Brain pericyte (primary cell): Measurements from ENCODE around the gene CNFN.

Source experiments
- DNase-seq: peaks from one replicate; pipeline ENCODE4 v3.0.0-alpha.2; 2012; ENCODE audit warnings: low read depth, low spot score

The CNFN gene

GRCh38 chr19:42389899-42390298, at the start of gene CNFN:
Gene CNFN (minus strand): TSS chr19:42390297. CDS start chr19:42389037, 1,260 bp downstream.
- no peak for DNase-seq

GRCh38 chr19:42436006-42436405, 45.9 kb upstream of the CNFN start:
- no peak for DNase-seq

- no peak for DNase-seq
Measured at GRCh38 chr19:42435316-42435715, 45.2 kb upstream of the CNFN start.

GRCh38 chr19:42433503-42434260, 43.6 kb upstream of the CNFN start:
- DNase-seq = no peak

GRCh38 chr19:42431486-42431885, 41.4 kb upstream of the CNFN start:
- no peak for DNase-seq

GRCh38 chr19:42428676-42429075, 38.6 kb upstream of the CNFN start:
- no peak for DNase-seq

- DNase-seq = no peak
Measured at GRCh38 chr19:42427313-42427712, 37.2 kb upstream of the CNFN start, which contains the start of gene LIPE. Gene LIPE (minus strand): TSS chr19:42427388. CDS start chr19:42427149, 239 bp downstream.

GRCh38 chr19:42426643-42427042, 36.5 kb upstream of the CNFN start:
- DNase-seq = no peak

- no peak for DNase-seq
Measured at GRCh38 chr19:42424712-42425131, 34.6 kb upstream of the CNFN start.

- DNase-seq = no peak
Measured at GRCh38 chr19:42424345-42424707, 34.2 kb upstream of the CNFN start.

- DNase-seq = peak; percentile 74
Measured at GRCh38 chr19:42423462-42424344, 33.6 kb upstream of the CNFN start.

- no peak for DNase-seq
Measured at GRCh38 chr19:42422901-42423461, 32.9 kb upstream of the CNFN start.

GRCh38 chr19:42422092-42422900, 32.2 kb upstream of the CNFN start:
- DNase-seq = no peak

- no peak for DNase-seq
Measured at GRCh38 chr19:42421591-42422031, 31.5 kb upstream of the CNFN start.

GRCh38 chr19:42421101-42421500, 31.0 kb upstream of the CNFN start:
- DNase-seq = no peak

- no peak for DNase-seq
Measured at GRCh38 chr19:42420055-42420544, 30.0 kb upstream of the CNFN start.

GRCh38 chr19:42419309-42419708, 29.2 kb upstream of the CNFN start:
- no peak for DNase-seq

- no peak for DNase-seq
Measured at GRCh38 chr19:42412661-42413076, 22.6 kb upstream of the CNFN start.

- DNase-seq = no peak
Measured at GRCh38 chr19:42412227-42412626, 22.1 kb upstream of the CNFN start.

- DNase-seq = no peak
Measured at GRCh38 chr19:42411581-42412178, 21.6 kb upstream of the CNFN start.

GRCh38 chr19:42410371-42410770, 20.3 kb upstream of the CNFN start:
- no peak for DNase-seq
